Adrenal gland (tissue), 19 donors: Measurements from ENCODE around the gene ZFHX2. TPM values are rescaled to one million over a fixed set of nuclear protein-coding genes. Genes with fewer than 3 reads are reported as not detected.
"Not testable (repeated sequence)": the region's sequence is repeated elsewhere in the genome, so short reads cannot be mapped to it uniquely, and the experiment has no call there.

Source experiments
- DNase-seq, 7 donors: peaks; one replicate each; pipeline ENCODE4 v3.0.0-alpha.2; 2019 to 2020
- H3K27ac ChIP-seq, 5 donors: fragments of 200-600 bp; sonication (generic) in 4 of 5; 1 replicate in 3 of 5; 2 replicates in 2 of 5; pipeline versions ENCODE4 v1.5.1 to v1.8.0; 2016 to 2020; ENCODE audit warnings: mild to moderate bottlenecking in 1 of 5
- H3K27me3 ChIP-seq: fragments of 200-600 bp; 2 replicates; pipeline ENCODE4 v1.8.0; 2021
- H3K36me3 ChIP-seq, 2 donors: fragments of 200-600 bp; replicated peaks in 1 of 2; 1 replicate in 1 of 2; 2 replicates in 1 of 2; pipeline versions ENCODE4 v1.5.1 to v1.8.0; 2018 to 2022
- H3K4me1 ChIP-seq, 2 donors: fragments of 200-600 bp; replicated peaks in 1 of 2; 1 replicate in 1 of 2; 2 replicates in 1 of 2; pipeline versions ENCODE4 v1.5.1 to v1.8.0; 2018 to 2021
- H3K4me3 ChIP-seq, 4 donors: fragments of 200-600 bp; sonication (generic) in 3 of 4; one replicate each; pipeline ENCODE4 v1.5.1; 2016 to 2018
- H3K9me3 ChIP-seq, 3 donors: fragments of 200-600 bp; sonication (generic) in 1 of 3; replicated peaks in 1 of 3; 1 replicate in 2 of 3; 2 replicates in 1 of 3; pipeline versions ENCODE4 v1.5.1 to v1.8.0; 2016 to 2021
- CTCF ChIP-seq, 6 experiments: fragments of 450-650 bp in 4 of 6; fragments of 200-600 bp in 2 of 6; sonication (generic) in 1 of 6; IDR thresholded peaks; 1 replicate in 5 of 6; 2 replicates in 1 of 6; pipeline versions ENCODE4 v1.5.1 to v1.8.0; 2016 to 2021; ENCODE audit warnings: antibody characterized with exemption in 6 of 6, mild to moderate bottlenecking in 2 of 6, moderate library complexity in 1 of 6
- POLR2A ChIP-seq, 2 donors: fragments of 450-650 bp; IDR thresholded peaks; one replicate each; pipeline ENCODE4 v1.6.1; 2017; ENCODE audit warnings: antibody characterized with exemption in 2 of 2, mild to moderate bottlenecking in 2 of 2, moderate library complexity in 1 of 2
- whole genome bisulfite sequencing, 4 donors: extraction: QIAGEN DNeasy Blood & Tissue Kit in 2 of 4; methylation state at CpG; one replicate each; pipeline versions ENCODE4 v1.1.5 to v1.1.7; 2013 to 2017; 5-methylcytosine and 5-hydroxymethylcytosine counted together
- intact Hi-C, 2 donors: fragments of 100-400 bp; cut with DNase I; formaldehyde crosslinking; loops; one replicate each; pipeline versions ENCODE4 v1.14.1 to v1.15.0; 2022 to 2023
- long read RNA-seq, 10 donors: library from polyadenylated mRNA in 3 of 10; unstranded in 2 of 10; stranded (forward) in 1 of 10; transcript quantifications; one replicate each; pipeline ENCODE4 v2.0.0 and lab custom pipeline, GENCODE V29; 2021 to 2026
- polyA plus RNA-seq, 3 donors: library from polyadenylated mRNA; stranded (reverse); fragments of 200-250 nt in 2 of 3; fragments of 350-450 nt in 1 of 3; fragmentation: Illumina TruSeq in 1 of 3; extraction: RNeasy Lipid Tissue Mini Kit (QIAGEN cat#74804) in 1 of 3; gene quantifications; one replicate each; pipeline ENCODE4 v1.2.3, GENCODE V29; 2013 to 2014
- total RNA-seq, 9 donors: library from RNA; depleted of rRNA in 4 of 9; stranded (reverse); fragments of >200 nt in 4 of 9; fragments of 120-200 nt in 1 of 9; fragmentation: NEBNext Ultra II Directional in 1 of 9; extraction: Animal tissue kit (Norgen Biotek cat#: 25700) in 1 of 9; gene quantifications; one replicate each; pipeline versions ENCODE4 v1.1.0 to v1.2.4, GENCODE V29; 2013 to 2023
- donor health status: healthy with polysubstance abuse.
- donor health status: Bipolar disorder and iron deficiency.
- donor health status: DM: yes; HTN: yes; CAD: no.
- donor health status: DM: no; HTN: no; CAD: no.
- donor health status: DM: no; HTN: no; CAD: no.
- donor health status: DM: yes; HTN: yes; CAD: no.

The ZFHX2 gene
- 1 to 10 TPM in 6 of 9 donors, under 1 TPM in 3; 0.54 to 4.2 (median 2.2) TPM for total RNA-seq
- 1 to 10 TPM; 2.1 to 9.7 (median 2.5) TPM for polyA plus RNA-seq
- long read RNA-seq, donor 1: 0 reads
- long read RNA-seq, donor 2: 0 reads
- long read RNA-seq, donor 3: 0 reads
- long read RNA-seq, donor 4: 0 reads
- long read RNA-seq, donor 5: 0 reads
- long read RNA-seq, donor 6: 0 reads
- long read RNA-seq, donor 7: 0 reads
- long read RNA-seq, donor 8: 0 reads
- long read RNA-seq, donor 9: 0 reads
- long read RNA-seq, donor 10: 0 reads

DNA sequence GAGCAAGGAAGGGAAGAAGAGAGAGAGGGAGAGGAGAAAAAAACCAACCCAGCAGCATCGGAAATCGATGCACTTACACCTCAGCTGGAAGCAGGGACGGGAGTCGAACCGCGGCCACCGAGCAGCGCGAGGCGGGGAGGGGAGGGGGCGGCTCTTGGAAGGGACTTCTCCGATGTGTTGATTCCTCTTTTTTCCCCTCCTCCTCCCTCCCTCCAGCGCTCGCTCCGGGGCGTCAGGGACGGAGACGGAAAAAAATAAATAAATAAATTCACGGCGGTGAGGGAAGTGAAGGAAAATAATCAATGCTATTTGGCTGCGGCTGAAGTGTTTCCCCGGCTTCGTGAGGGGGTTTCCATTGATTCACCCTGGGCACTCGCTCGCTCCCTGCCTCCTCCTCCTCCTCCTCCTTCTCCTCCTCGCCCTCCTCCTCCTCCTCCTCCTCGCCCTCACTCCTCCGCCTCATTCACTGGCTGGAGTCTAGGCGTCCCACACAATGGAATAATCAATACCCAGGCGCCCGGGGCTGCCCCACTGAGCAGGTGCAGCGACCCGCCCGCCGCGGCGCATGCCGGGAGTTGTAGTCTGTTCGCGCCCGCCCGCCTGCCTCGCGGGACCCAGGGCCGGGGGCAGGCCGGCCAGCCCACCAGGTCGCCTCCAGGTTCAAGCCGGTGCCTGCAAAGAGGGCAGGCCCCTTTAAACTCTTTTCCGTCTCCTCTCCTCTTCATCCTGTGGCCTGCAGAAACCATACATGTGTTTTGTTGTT, at the start of gene ZFHX2:
Gene ZFHX2, minus strand, starts transcription at position 500 of the 763 bp plus-strand sequence. CDS start 16,440 bp downstream, outside the sequence.
- DNase-seq: peak; percentile 87 to 95 (median 90)
- intact Hi-C loops: no loop called here
- no peaks in the 10 kb centered on the region for H3K36me3 ChIP-seq
- H3K9me3 ChIP-seq: no peaks in the 10 kb centered on the region
- H3K27ac ChIP-seq: peak within 1 kb of the TSS in 4 of 5 donors; percentile 44 to 80 (median 57)
- peaks cover 5 to 28% of the 10 kb centered on the region in 2 donors for H3K4me1 ChIP-seq
- WGBS, 4 donors: 0 to 1% (median 1%) methylated on average over 31 to 48 of the region's 49 CpGs
- TF ChIP-seq CTCF (IDR thresholded peaks at IDR 0.05): no peak
- peak in 1 of 2 donors; percentile 73 for TF ChIP-seq POLR2A (IDR thresholded peaks at IDR 0.05)
- no peaks in the 10 kb centered on the region for H3K27me3 ChIP-seq
- H3K4me3 ChIP-seq: peak within 1 kb of the TSS in 3 of 4 donors; percentile 71 to 87 (median 78)

GRCh38 chr14:23600806-23601205, 49.2 kb upstream of the ZFHX2 start:
- no peaks in the 10 kb centered on the region for H3K9me3 ChIP-seq
- no peak for DNase-seq
- H3K36me3 ChIP-seq: no peaks in the 10 kb centered on the region
- H3K27ac ChIP-seq: no peak overlapping the region
- no peak overlapping the region for H3K4me3 ChIP-seq
- WGBS, 4 donors: 89 to 97% (median 95%) methylated on average over 1 of the region's 1 CpG
- intact Hi-C loops: no loop called here
- no peaks in the 10 kb centered on the region for H3K27me3 ChIP-seq
- TF ChIP-seq POLR2A (IDR thresholded peaks at IDR 0.05) (no peak), CTCF (IDR thresholded peaks at IDR 0.05) (no peak)
- peaks cover 0 to 12% of the 10 kb centered on the region in 2 donors for H3K4me1 ChIP-seq

- Histone ChIP-seq H3K4me1 (peaks cover 0 to 12% of the 10 kb centered on the region in 2 donors), H3K36me3 (no peaks in the 10 kb centered on the region), H3K4me3 (no peak overlapping the region), H3K27ac (no peak overlapping the region), H3K27me3 (no peaks in the 10 kb centered on the region), H3K9me3 (no peaks in the 10 kb centered on the region)
- DNase-seq: no peak
- 44 to 92% (median 81%) methylated on average over 1 to 2 of the region's 2 CpGs for WGBS, 4 donors
- TF ChIP-seq CTCF (IDR thresholded peaks at IDR 0.05) (no peak), POLR2A (IDR thresholded peaks at IDR 0.05) (no peak)
- intact Hi-C loops: no loop called here
Observed at GRCh38 chr14:23600322-23600707, 48.8 kb upstream of the ZFHX2 start.

- WGBS, 4 donors: 84 to 92% (median 86%) methylated on average over 3 of the region's 3 CpGs
- H3K4me1 ChIP-seq, DNase-seq, H3K9me3 ChIP-seq, H3K27ac ChIP-seq, H3K27me3 ChIP-seq, intact Hi-C loops, H3K4me3 ChIP-seq, H3K36me3 ChIP-seq: not testable (repeated sequence)
Observed at GRCh38 chr14:23594191-23594590, 42.6 kb upstream of the ZFHX2 start.
